Cardiac muscle cell (in vitro differentiated cells and primary cell): ENCODE data around the gene CDK2AP2. TPM values are rescaled to one million over a fixed set of nuclear protein-coding genes. Genes with fewer than 3 reads are reported as not detected.
"Not testable (repeated sequence)": the region's sequence is repeated elsewhere in the genome, so short reads cannot be mapped to it uniquely, and the experiment has no call there.

ENCODE experiments used
- DNase-seq, 2 donors: peaks; one replicate each; pipeline versions ENCODE4 v3.0.0 to v3.0.0-alpha.2; 2010 to 2017; ENCODE audit warnings: low read depth in 1 of 2, low spot score in 1 of 2
- H3K27ac ChIP-seq: fragments of 200-600 bp; sonication (generic); 2 replicates; pipeline ENCODE4 v1.5.1; 2016
- H3K27me3 ChIP-seq: fragments of 200-600 bp; sonication (generic); 2 replicates; pipeline ENCODE4 v1.6.0; 2016; ENCODE audit warnings: control low read depth
- H3K36me3 ChIP-seq: fragments of 200-600 bp; sonication (generic); 2 replicates; pipeline ENCODE4 v1.5.1; 2016; ENCODE audit warnings: control low read depth
- H3K4me1 ChIP-seq: fragments of 200-600 bp; sonication (generic); 2 replicates; pipeline ENCODE4 v1.8.1; 2017; ENCODE audit warnings: low read depth, mild to moderate bottlenecking, mixed run types
- H3K4me3 ChIP-seq: fragments of 200-600 bp; sonication (generic); 2 replicates; pipeline ENCODE4 v1.5.1; 2016; ENCODE audit warnings: mild to moderate bottlenecking
- H3K9me3 ChIP-seq: fragments of 200-600 bp; sonication (generic); 2 replicates; pipeline ENCODE4 v1.5.1; 2017; ENCODE audit warnings: low read depth, mild to moderate bottlenecking, control low read depth
- CTCF ChIP-seq: IDR thresholded peaks from 2 replicates; pipeline ENCODE4 v1.5.1; 2012; ENCODE audit warnings: low read depth, mild to moderate bottlenecking, low read length
- polyA plus RNA-seq: library from polyadenylated mRNA; unstranded; fragments of >200 nt; fragmentation: Nextera tagmentation; extraction: Ambion mirVana; gene quantifications from 2 replicates; pipeline ENCODE4 v1.2.1, GENCODE V29; 2016
- total RNA-seq: library from RNA; depleted of rRNA; stranded (reverse); fragments of >200 nt; gene quantifications from 2 replicates; pipeline ENCODE4 v1.2.3, GENCODE V29; 2016

The CDK2AP2 gene
- total and polyA plus RNA-seq, 2 experiments from 2014 or later: 38.5 to 136 TPM

GRCh38 chr11:67520856-67521824, 13.2 kb upstream of the CDK2AP2 start:
- no peaks in the 10 kb centered on the region for H3K36me3 ChIP-seq
- DNase-seq: no peak
- H3K4me3 ChIP-seq: no peak overlapping the region
- H3K4me1 ChIP-seq: no peaks in the 10 kb centered on the region
- H3K27ac ChIP-seq: no peak overlapping the region
- no peaks in the 10 kb centered on the region for H3K9me3 ChIP-seq
- no peak for TF ChIP-seq CTCF
- no peaks in the 10 kb centered on the region for H3K27me3 ChIP-seq

- no peak overlapping the region for H3K27ac ChIP-seq
- TF ChIP-seq CTCF: no peak
- H3K4me3 ChIP-seq: no peak overlapping the region
- H3K4me1 ChIP-seq: no peaks in the 10 kb centered on the region
- no peaks in the 10 kb centered on the region for H3K36me3 ChIP-seq
- DNase-seq: no peak
- H3K9me3 ChIP-seq: no peaks in the 10 kb centered on the region
- H3K27me3 ChIP-seq: no peaks in the 10 kb centered on the region
Measured at GRCh38 chr11:67519726-67520125, 11.8 kb upstream of the CDK2AP2 start.

GRCh38 chr11:67517784-67518552, 10.0 kb upstream of the CDK2AP2 start:
- DNase-seq: no peak
- Histone ChIP-seq H3K27ac (no peak overlapping the region), H3K4me3 (no peak overlapping the region), H3K9me3 (no peaks in the 10 kb centered on the region), H3K4me1 (no peaks in the 10 kb centered on the region), H3K27me3 (peaks cover 12% of the 10 kb centered on the region), H3K36me3 (no peaks in the 10 kb centered on the region)
- no peak for TF ChIP-seq CTCF

GRCh38 chr11:67516806-67517205, 8.8 kb upstream of the CDK2AP2 start:
- H3K27me3 ChIP-seq: peaks cover 20% of the 10 kb centered on the region
- no peak overlapping the region for H3K27ac ChIP-seq
- no peaks in the 10 kb centered on the region for H3K4me1 ChIP-seq
- H3K9me3 ChIP-seq: no peaks in the 10 kb centered on the region
- H3K36me3 ChIP-seq: no peaks in the 10 kb centered on the region
- H3K4me3 ChIP-seq: no peak overlapping the region
- DNase-seq: no peak
- TF ChIP-seq CTCF: no peak

- no peaks in the 10 kb centered on the region for H3K9me3 ChIP-seq
- no peaks in the 10 kb centered on the region for H3K36me3 ChIP-seq
- no peak overlapping the region for H3K27ac ChIP-seq
- H3K4me1 ChIP-seq: no peaks in the 10 kb centered on the region
- no peak overlapping the region for H3K4me3 ChIP-seq
- DNase-seq: no peak
- no peak for TF ChIP-seq CTCF
- peaks cover 20% of the 10 kb centered on the region for H3K27me3 ChIP-seq
Measured at GRCh38 chr11:67514116-67514515, 6.2 kb upstream of the CDK2AP2 start.

GRCh38 chr11:67511558-67511957, 3.6 kb upstream of the CDK2AP2 start:
- not testable (repeated sequence) for H3K4me1 ChIP-seq, H3K36me3 ChIP-seq, H3K27ac ChIP-seq, H3K9me3 ChIP-seq, DNase-seq, H3K4me3 ChIP-seq
- peaks cover 20% of the 10 kb centered on the region for H3K27me3 ChIP-seq
